IPS-18c (cell line): ENCODE results near the gene CDH6.

Source experiments
- H3K4me3 ChIP-seq: 2 replicates; pipeline ENCODE4 v1.7.0; 2013; ENCODE audit warnings: low read depth, mild to moderate bottlenecking, low read length, moderate library complexity; ENCODE audit not compliant: insufficient read depth
- H3K9me3 ChIP-seq: one replicate; pipeline ENCODE4 v1.6.1; 2013; ENCODE audit warnings: mild to moderate bottlenecking, low read length, moderate library complexity; ENCODE audit not compliant: control insufficient read depth, insufficient read depth

CDH6 gene

GRCh38 chr5:31273631-31274378 is 80.3 kb downstream of the CDH6 start:
- Histone ChIP-seq H3K9me3 (no peaks in the 10 kb centered on the region), H3K4me3 (no peak overlapping the region)

GRCh38 chr5:31280210-31280609 is 86.7 kb downstream of the CDH6 start:
- Histone ChIP-seq H3K4me3 (no peak overlapping the region), H3K9me3 (no peaks in the 10 kb centered on the region)

- H3K9me3 ChIP-seq: no peaks in the 10 kb centered on the region
- H3K4me3 ChIP-seq: no peak overlapping the region
Measured at GRCh38 chr5:31283326-31283725, 89.8 kb downstream of the CDH6 start.

- no peaks in the 10 kb centered on the region for H3K9me3 ChIP-seq
- H3K4me3 ChIP-seq: no peak overlapping the region
Measured at GRCh38 chr5:31285025-31285424, 91.5 kb downstream of the CDH6 start.

GRCh38 chr5:31287985-31288384 is 94.5 kb downstream of the CDH6 start:
- no peaks in the 10 kb centered on the region for H3K9me3 ChIP-seq
- no peak overlapping the region for H3K4me3 ChIP-seq

- Histone ChIP-seq H3K4me3 (no peak overlapping the region), H3K9me3 (no peaks in the 10 kb centered on the region)
Measured at GRCh38 chr5:31289429-31289828, 95.9 kb downstream of the CDH6 start.

- Histone ChIP-seq H3K4me3 (no peak overlapping the region), H3K9me3 (no peaks in the 10 kb centered on the region)
Measured at GRCh38 chr5:31291323-31291854, 97.9 kb downstream of the CDH6 start.

GRCh38 chr5:31300501-31300900 is 107.0 kb downstream of the CDH6 start:
- H3K4me3 ChIP-seq: no peak overlapping the region
- no peaks in the 10 kb centered on the region for H3K9me3 ChIP-seq

- no peak overlapping the region for H3K4me3 ChIP-seq
- H3K9me3 ChIP-seq: no peaks in the 10 kb centered on the region
Measured at GRCh38 chr5:31301833-31302232, 108.3 kb downstream of the CDH6 start.

GRCh38 chr5:31303688-31304087 is 110.2 kb downstream of the CDH6 start:
- H3K4me3 ChIP-seq: no peak overlapping the region
- H3K9me3 ChIP-seq: no peaks in the 10 kb centered on the region

GRCh38 chr5:31317665-31318064 is 124.2 kb downstream of the CDH6 start:
- Histone ChIP-seq H3K9me3 (no peaks in the 10 kb centered on the region), H3K4me3 (no peak overlapping the region)

- Histone ChIP-seq H3K4me3 (no peak overlapping the region), H3K9me3 (no peaks in the 10 kb centered on the region)
Measured at GRCh38 chr5:31319335-31319734, 125.8 kb downstream of the CDH6 start.

- H3K4me3 ChIP-seq: no peak overlapping the region
- no peaks in the 10 kb centered on the region for H3K9me3 ChIP-seq
Measured at GRCh38 chr5:31322946-31323345, 129.5 kb downstream of the CDH6 start.

GRCh38 chr5:31324842-31325241 is 131.4 kb downstream of the CDH6 start:
- H3K9me3 ChIP-seq: no peaks in the 10 kb centered on the region
- no peak overlapping the region for H3K4me3 ChIP-seq

GRCh38 chr5:31328040-31328733 is 134.7 kb downstream of the CDH6 start:
- no peak overlapping the region for H3K4me3 ChIP-seq
- no peaks in the 10 kb centered on the region for H3K9me3 ChIP-seq

GRCh38 chr5:31329715-31330114 is 136.2 kb downstream of the CDH6 start:
- Histone ChIP-seq H3K9me3 (no peaks in the 10 kb centered on the region), H3K4me3 (no peak overlapping the region)

GRCh38 chr5:31332160-31332559 is 138.7 kb downstream of the CDH6 start:
- Histone ChIP-seq H3K4me3 (no peak overlapping the region), H3K9me3 (no peaks in the 10 kb centered on the region)

GRCh38 chr5:31333475-31333874 is 140.0 kb downstream of the CDH6 start:
- no peaks in the 10 kb centered on the region for H3K9me3 ChIP-seq
- H3K4me3 ChIP-seq: no peak overlapping the region
